Kidney (tissue), 14 donors: ENCODE measurements around the gene NRG3. TPM values are rescaled to one million over a fixed set of nuclear protein-coding genes. Genes with fewer than 3 reads are reported as not detected.

Experiments used
- DNase-seq, 5 donors: peaks; one replicate each; pipeline ENCODE4 v3.0.0-alpha.2; 2013 to 2020
- FAIRE-seq: peaks from 2 replicates; lab custom pipeline; 2012; peaks lifted over from hg19 to GRCh38; lab: Jason Lieb, UNC
- H3K27ac ChIP-seq, 2 donors: one replicate each; pipeline ENCODE4 v1.7.0; 2013; ENCODE audit warnings: low read depth in 2 of 2, low read length in 2 of 2, inconsistent platforms in 1 of 2
- H3K27me3 ChIP-seq: one replicate; pipeline ENCODE4 v1.7.1; 2013; ENCODE audit warnings: low read length, inconsistent platforms; ENCODE audit not compliant: control insufficient read depth, insufficient read depth
- H3K36me3 ChIP-seq, 3 donors: one replicate each; pipeline versions ENCODE4 v1.7.0 to v1.7.1; 2013; ENCODE audit warnings: low read length in 3 of 3, control low read depth in 1 of 3, inconsistent platforms in 1 of 3; ENCODE audit not compliant: insufficient read depth in 3 of 3, control insufficient read depth in 2 of 3
- H3K4me1 ChIP-seq, 3 donors: one replicate each; pipeline versions ENCODE4 v1.7.0 to v1.7.1; 2013; ENCODE audit warnings: low read length in 3 of 3, inconsistent platforms in 1 of 3, low read depth in 1 of 3; ENCODE audit not compliant: control insufficient read depth in 2 of 3, insufficient read depth in 2 of 3
- H3K4me3 ChIP-seq, 3 donors: one replicate each; pipeline versions ENCODE4 v1.7.0 to v1.8.1; 2013; ENCODE audit warnings: low read length in 3 of 3, control low read depth in 1 of 3, inconsistent platforms in 1 of 3
- H3K9ac ChIP-seq, 3 donors: one replicate each; pipeline versions ENCODE4 v1.7.0 to v1.7.1; 2013; ENCODE audit warnings: low read length in 3 of 3, control low read depth in 1 of 3, inconsistent platforms in 1 of 3
- H3K9me3 ChIP-seq, 3 donors: one replicate each; pipeline versions ENCODE4 v1.7.0 to v1.7.1; 2013; ENCODE audit warnings: low read length in 3 of 3, control low read depth in 1 of 3, inconsistent platforms in 1 of 3; ENCODE audit not compliant: control insufficient read depth in 2 of 3, insufficient read depth in 1 of 3
- intact Hi-C: fragments of 100-400 bp; cut with DNase I; formaldehyde crosslinking; loops from one replicate; pipeline ENCODE4 v1.11.1; 2022
- polyA plus RNA-seq: library from polyadenylated mRNA; stranded (reverse); fragments of 350-450 nt; fragmentation: Illumina TruSeq; extraction: RNeasy Lipid Tissue Mini Kit (QIAGEN cat#74804); gene quantifications from one replicate; pipeline ENCODE4 v1.2.3, GENCODE V29; 2014; ENCODE audit warnings: low read depth, low replicate concordance; ENCODE audit not compliant: insufficient read depth
- total RNA-seq: library from RNA; stranded (reverse); fragmentation: NEBNext Ultra II Directional; extraction: Animal tissue kit (Norgen Biotek cat#: 25700); gene quantifications from one replicate; pipeline ENCODE4 v1.2.1, GENCODE V29; 2021
- TF ChIP-seq, protein P1 (sequence below): IDR thresholded peaks from 3 replicates; pipeline ENCODE4 v1.5.1; 2012; ENCODE audit warnings: mild to moderate bottlenecking, moderate library complexity, borderline replicate concordance; ENCODE audit not compliant: insufficient read depth; ENCODE audit errors: extremely low read depth
- donor health status: control.
- donor health status: control.
- donor health status: control.
- donor health status: control.
- donor health status: control.
- donor health status: DM: yes; HTN: yes; CAD: no.
- donor health status: Normal renal cell carcinoma (clear cell type).

NRG3 gene
- total and polyA plus RNA-seq, 2 donors from 2014 or later = 0.62 to 5.4 TPM

DNA sequence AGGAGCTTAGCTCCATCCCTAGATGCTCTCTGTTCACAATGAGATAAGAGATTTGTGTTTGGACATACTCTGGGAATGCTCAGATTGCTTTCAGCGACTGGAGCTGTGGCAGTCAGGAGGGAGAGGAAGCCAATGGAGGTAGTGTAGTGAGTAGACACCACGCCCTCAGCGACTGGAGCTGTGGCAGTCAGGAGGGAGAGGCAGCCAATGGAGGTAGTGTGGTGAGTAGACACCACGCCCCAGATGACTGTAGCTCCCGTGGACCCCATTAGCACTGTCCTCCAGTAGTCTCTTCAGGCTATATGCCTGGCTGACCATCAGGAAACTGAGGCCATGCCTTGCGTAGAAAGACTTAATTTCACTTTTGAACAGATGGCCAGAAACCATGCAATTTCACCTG lies 1033.8 kb downstream of the NRG3 start:
- Histone ChIP-seq H3K4me3 (no peak overlapping the region), H3K9ac (no peak overlapping the region), H3K36me3 (no peaks in the 10 kb centered on the region), H3K27ac (no peak overlapping the region), H3K4me1 (no peaks in the 10 kb centered on the region), H3K27me3 (no peaks in the 10 kb centered on the region), H3K9me3 (no peaks in the 10 kb centered on the region)
- intact Hi-C loops = no loop called here
- no peak for FAIRE-seq
- TF ChIP-seq, protein P1, sequence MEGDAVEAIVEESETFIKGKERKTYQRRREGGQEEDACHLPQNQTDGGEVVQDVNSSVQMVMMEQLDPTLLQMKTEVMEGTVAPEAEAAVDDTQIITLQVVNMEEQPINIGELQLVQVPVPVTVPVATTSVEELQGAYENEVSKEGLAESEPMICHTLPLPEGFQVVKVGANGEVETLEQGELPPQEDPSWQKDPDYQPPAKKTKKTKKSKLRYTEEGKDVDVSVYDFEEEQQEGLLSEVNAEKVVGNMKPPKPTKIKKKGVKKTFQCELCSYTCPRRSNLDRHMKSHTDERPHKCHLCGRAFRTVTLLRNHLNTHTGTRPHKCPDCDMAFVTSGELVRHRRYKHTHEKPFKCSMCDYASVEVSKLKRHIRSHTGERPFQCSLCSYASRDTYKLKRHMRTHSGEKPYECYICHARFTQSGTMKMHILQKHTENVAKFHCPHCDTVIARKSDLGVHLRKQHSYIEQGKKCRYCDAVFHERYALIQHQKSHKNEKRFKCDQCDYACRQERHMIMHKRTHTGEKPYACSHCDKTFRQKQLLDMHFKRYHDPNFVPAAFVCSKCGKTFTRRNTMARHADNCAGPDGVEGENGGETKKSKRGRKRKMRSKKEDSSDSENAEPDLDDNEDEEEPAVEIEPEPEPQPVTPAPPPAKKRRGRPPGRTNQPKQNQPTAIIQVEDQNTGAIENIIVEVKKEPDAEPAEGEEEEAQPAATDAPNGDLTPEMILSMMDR = no peak
- DNase-seq = no peak

DNA sequence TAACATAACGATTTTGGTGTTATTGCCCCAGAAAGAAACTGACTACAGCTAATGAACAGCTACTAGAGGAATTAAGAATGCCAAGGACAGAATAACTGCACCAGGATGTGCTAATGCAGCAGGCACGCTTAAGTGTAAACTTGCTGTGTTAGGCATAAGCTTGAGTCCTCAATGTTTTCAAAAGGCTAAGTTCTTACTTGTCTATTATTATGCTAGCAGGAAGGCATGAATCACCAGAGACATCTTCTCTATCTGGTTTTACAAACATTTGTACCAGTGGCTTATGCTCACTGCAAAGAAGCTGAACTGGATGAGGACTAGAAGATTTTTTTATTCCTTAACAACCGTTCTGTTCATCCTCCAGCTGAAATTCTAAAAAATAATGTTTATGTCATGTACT lies 1035.3 kb downstream of the NRG3 start:
- no peak overlapping the region for H3K27ac ChIP-seq
- FAIRE-seq (no peak), DNase-seq (no peak)
- intact Hi-C loops = no loop called here
- no peaks in the 10 kb centered on the region for H3K36me3 ChIP-seq
- H3K4me3 ChIP-seq = no peak overlapping the region
- no peak overlapping the region for H3K9ac ChIP-seq
- no peaks in the 10 kb centered on the region for H3K27me3 ChIP-seq
- H3K9me3 ChIP-seq = no peaks in the 10 kb centered on the region
- TF ChIP-seq, protein P1 = no peak
- no peaks in the 10 kb centered on the region for H3K4me1 ChIP-seq

DNA sequence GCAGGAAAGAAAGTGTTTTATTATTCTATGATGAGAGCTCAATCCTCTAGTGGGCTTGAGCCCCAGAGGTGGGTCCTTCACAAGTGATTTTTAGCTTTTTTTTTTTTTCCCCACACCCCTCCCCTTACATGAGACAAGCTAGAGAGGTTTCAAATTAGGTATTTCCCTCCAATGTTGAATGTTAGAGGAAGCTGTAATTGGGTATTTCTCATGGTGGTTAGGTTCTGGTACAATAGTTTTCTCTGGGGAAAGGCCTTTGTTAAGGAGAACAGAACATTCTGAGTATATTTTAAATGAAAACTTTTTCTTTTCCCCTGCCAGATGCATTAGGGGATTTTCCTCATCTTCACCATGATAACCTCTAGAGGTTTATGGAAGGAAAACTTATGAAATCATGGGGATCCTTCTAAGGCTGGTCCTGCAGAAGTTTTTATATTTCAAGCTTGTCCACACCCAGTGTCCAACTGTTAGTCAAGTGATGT lies 1039.7 kb downstream of the NRG3 start:
- no peaks in the 10 kb centered on the region for H3K9me3 ChIP-seq
- TF ChIP-seq, protein P1 = no peak
- no peaks in the 10 kb centered on the region for H3K36me3 ChIP-seq
- H3K27me3 ChIP-seq = no peaks in the 10 kb centered on the region
- FAIRE-seq = no peak
- DNase-seq = no peak
- no peak overlapping the region for H3K9ac ChIP-seq
- no peak overlapping the region for H3K27ac ChIP-seq
- H3K4me1 ChIP-seq = no peaks in the 10 kb centered on the region
- H3K4me3 ChIP-seq = no peak overlapping the region
- intact Hi-C loops = no loop called here

DNA sequence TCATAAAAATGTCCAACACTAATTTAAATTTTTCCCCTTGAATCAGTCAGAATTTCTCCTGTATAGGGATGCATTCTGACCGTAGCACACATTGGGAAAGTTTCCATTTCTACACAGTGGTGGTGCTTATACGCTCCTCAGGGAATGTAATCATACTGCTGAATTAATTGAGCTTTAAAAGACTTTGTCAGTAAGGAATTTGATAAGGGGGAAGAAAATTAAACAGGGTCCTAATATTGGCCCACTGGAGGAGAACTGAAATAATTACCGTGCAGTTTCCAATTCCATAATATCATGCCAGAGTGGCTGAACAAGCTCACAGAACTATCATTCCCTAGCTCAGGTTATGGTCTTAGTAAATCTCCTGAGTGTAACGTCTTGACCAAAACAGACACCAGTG lies 1041.9 kb downstream of the NRG3 start:
- DNase-seq (no peak), FAIRE-seq (no peak)
- H3K9me3 ChIP-seq = no peaks in the 10 kb centered on the region
- H3K4me3 ChIP-seq = no peak overlapping the region
- H3K9ac ChIP-seq = no peak overlapping the region
- TF ChIP-seq, protein P1 = no peak
- intact Hi-C loops = no loop called here
- no peaks in the 10 kb centered on the region for H3K36me3 ChIP-seq
- no peaks in the 10 kb centered on the region for H3K4me1 ChIP-seq
- no peaks in the 10 kb centered on the region for H3K27me3 ChIP-seq
- H3K27ac ChIP-seq = no peak overlapping the region
